IPS-NIHi7 (cell line): ENCODE results near the gene PLEK.
"Not testable (repeated sequence)": the region's sequence is repeated elsewhere in the genome, so short reads cannot be mapped to it uniquely, and the experiment has no call there.

Source experiments
- DNase-seq: peaks from one replicate; pipeline ENCODE4 v3.0.0; 2012; ENCODE audit warnings: mixed read lengths; ENCODE audit errors: extremely low spot score

Gene PLEK

GRCh38 chr2:68365087-68365486 lies at the start of gene PLEK:
Gene PLEK, plus strand, starts transcription at chr2:68365282. Its CDS starts 70 bp downstream, at chr2:68365352.
- no peak for DNase-seq

GRCh38 chr2:68316111-68316510 lies 49.0 kb upstream of the PLEK start:
- no peak for DNase-seq

GRCh38 chr2:68317971-68318913 lies 46.8 kb upstream of the PLEK start:
- DNase-seq: peak; percentile 16

DNA sequence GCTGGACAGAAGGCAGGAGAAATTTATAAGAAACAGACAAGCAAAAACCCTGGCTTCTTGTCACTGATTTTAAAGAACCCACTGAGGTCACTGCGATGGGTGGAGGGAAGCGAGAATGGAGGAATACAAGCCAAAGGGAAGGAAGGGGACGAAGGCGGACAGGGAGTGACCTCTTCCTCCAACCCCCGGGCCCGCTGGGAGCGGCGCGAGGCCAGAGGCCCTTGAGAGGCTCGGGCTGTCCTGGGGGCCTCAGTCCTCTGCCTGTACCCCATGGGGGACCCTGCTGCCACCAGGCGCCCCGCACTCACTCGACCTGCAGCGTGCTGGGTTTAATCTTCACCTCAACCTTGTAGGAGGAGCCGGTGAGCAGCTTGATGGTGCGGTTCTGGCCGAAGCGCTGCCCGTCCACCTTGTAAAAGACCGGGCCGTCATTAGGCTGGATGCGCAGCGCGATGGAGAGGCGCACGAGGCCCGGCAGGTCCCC lies 46.1 kb upstream of the PLEK start:
- peak; percentile 12 for DNase-seq

GRCh38 chr2:68319398-68320117 lies 45.5 kb upstream of the PLEK start, which contains the start of gene CNRIP1:
Gene CNRIP1, minus strand, starts transcription at chr2:68319949. Its CDS starts 549 bp downstream, at chr2:68319400.
- DNase-seq: peak; percentile 58

DNA sequence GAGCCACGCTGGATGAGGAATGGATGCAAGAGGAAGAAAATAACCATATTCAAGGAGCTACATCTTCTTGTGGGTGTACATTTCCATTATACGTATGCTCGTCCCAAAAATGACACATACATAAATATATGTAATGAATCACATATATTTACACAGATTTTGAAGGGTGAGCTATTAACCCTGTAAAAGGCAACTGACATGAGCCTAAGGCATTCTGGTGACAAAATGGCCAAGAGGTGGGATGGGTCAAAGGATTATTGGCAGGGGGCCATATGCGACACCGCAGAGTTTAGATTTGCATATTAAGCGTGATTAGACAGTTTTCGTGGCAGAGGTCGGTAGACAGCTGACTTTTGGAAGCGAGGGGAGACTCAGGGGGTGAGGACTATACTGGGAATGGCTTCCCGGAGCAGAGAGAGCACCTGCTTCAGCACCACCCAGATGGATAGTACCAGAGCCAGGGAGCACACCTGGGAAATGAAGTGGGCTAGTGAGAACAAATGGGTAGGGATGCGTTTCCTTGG lies 44.9 kb upstream of the PLEK start:
- peak; percentile 72 for DNase-seq

GRCh38 chr2:68325056-68325455 lies 40.0 kb upstream of the PLEK start:
- DNase-seq: no peak

DNA sequence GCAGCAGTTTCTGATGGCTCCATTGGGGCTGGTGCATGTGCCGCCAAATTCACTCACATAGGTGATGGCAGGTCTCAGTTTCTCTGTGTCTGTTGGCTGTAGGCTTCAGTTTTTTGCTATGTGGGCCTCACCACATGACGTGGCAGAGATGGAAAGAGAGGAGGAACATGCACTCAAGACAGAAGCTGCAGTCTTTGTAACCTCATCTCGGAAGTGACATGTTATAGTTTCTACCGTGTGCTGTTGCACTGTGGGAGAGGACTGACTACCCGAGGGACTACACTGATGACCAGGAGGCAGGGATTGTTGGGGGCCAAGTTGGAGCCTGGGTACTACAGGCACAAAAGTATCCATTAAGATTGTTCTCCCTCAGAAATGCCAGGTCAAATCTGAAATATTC lies 36.2 kb upstream of the PLEK start:
- no peak for DNase-seq

GRCh38 chr2:68330691-68331090 lies 34.4 kb upstream of the PLEK start:
- DNase-seq: no peak

- no peak for DNase-seq
These were observed 32.1 kb upstream of the PLEK start for GRCh38 chr2:68333009-68333408.

GRCh38 chr2:68333931-68334330 lies 31.2 kb upstream of the PLEK start:
- no peak for DNase-seq

DNA sequence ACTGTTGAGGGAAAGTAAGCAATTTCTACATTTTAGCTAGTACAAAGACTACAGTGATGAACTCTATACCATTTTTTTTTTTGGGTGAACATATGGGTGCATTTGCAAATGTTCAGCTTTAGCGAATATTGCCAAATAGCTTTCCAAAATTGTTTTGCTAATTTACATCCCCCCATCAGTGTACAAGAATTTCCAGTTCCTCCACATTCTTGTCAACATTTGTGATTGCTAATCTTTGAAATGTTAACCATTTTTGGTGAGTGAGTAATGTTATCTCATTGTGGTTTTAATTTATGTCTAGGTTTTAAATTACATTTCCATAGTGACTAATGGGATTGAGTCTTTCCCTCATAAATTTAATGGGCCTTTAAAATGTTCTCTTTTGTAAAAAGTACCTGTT lies 28.9 kb upstream of the PLEK start:
- DNase-seq: no peak

- no peak for DNase-seq
These were observed 24.6 kb upstream of the PLEK start for GRCh38 chr2:68340226-68341061.

DNA sequence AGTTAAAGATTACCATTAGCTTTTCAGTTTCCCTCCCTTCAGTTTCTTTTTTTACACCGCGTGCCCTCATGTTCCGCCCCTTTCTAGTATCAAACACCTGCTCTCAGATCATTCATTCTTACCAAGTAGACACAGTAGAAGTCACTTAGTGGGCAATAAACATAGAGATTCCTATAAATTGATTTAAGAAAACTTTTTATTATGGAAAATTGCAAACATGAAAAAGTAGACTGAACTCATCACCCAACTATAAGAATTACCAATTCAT lies 24.1 kb upstream of the PLEK start:
- no peak for DNase-seq

GRCh38 chr2:68341583-68341982 lies 23.5 kb upstream of the PLEK start:
- DNase-seq: no peak

DNA sequence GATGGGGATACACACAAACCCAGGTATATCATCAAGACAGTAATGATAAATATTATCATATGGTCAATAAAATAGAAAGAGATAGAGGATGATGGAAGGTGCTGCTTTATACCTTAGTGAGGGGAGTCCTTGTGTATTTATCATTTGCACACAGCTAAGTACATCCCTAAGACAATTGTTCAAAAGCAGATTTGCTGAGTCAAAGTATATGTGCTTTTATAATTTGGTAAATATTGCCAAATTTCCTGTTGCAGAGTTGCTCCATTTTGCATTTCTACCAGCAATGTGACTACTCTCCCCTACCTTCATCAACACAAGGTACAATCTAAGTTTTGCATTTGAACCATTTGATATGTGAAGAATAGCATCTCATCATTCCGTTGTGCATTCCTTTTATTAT lies 22.6 kb upstream of the PLEK start:
- no peak for DNase-seq

DNA sequence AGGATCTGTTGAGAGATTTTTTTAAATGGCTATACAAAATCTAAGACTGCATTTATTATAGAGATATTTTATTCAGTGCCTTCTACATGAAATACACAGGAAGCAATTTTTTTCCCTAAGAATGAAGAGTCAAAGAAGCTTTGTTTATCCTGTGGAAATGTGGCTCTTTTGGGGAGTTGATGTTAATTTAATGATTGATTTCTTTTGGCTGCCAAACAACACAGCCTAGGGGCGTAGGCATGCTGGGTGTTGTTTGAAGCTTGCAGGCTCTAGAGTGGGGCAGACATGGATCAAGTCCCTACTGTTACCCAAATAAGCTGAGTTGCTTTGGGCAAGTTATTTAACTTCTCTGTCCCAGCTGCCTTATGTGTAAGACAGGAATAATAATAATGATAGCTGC lies 21.1 kb upstream of the PLEK start:
- no peak for DNase-seq

DNA sequence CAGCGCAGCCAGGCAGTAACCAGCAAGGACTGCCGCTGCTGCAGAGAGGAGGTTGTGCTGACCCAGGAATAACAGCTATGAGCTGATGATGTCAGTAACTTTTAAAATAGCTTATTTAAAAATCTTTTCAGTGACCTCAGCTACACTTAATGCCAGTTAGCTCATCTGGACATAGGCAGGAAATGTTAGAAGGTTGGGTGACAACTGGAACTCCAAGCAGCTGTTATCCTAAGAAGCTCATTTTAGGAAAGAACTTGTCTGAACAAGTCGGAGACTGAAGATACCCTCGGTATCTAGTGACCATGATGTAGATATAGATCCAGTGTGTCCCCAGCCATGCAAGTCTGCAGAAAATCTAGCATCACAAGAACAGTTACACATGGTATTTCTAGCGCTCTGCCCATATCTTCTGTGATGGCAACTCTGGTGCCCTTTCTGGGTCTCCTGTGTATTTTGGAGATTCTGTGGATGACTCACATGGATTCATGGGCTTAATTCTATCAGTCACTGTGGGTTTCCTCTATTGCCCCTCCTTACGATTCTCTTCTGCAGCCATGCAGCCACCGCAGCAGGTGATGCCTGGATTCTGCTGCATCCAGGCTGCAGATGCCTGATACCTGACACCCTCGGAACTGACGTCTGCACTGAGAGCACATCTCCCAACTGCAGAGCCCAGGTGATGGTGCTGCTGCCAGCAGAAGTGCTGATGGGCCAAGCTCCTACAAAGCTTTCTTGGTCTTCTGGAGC lies 19.8 kb upstream of the PLEK start:
- peak; percentile 35 for DNase-seq

- DNase-seq: not testable (repeated sequence)
These were observed 16.0 kb upstream of the PLEK start for GRCh38 chr2:68349091-68349490.

DNA sequence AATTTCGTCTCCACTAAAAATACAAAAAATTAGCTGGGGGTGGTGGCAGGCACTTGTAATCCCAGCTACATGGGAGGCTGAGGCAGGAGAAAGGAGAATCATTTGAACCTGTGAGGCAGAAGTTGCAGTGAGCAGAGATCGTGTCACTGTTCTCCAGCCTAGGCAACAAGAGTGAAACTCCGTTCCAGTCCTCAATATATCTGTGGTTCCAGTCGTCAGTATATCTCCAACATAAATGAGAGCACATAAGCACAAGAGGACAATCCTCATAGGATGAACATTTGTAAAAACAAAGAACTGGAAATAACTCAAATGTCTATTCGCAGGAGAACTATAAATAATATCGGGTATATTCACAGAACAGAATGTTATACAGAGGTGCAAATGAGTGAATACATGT lies 13.1 kb upstream of the PLEK start:
- DNase-seq: no peak
